T follicular helper cell (primary cell): ENCODE results near the gene CELF4.

ENCODE experiments used
- DNase-seq: peaks from one replicate; pipeline ENCODE4 v3.0.0-alpha.2; 2020; ENCODE audit warnings: low read depth

The CELF4 gene

GRCh38 chr18:37524139-37524497, 41.5 kb downstream of the CELF4 start:
- DNase-seq: no peak

- no peak for DNase-seq
Measured at GRCh38 chr18:37521510-37522465, 43.8 kb downstream of the CELF4 start.

- DNase-seq: no peak
Measured at GRCh38 chr18:37520508-37520907, 45.1 kb downstream of the CELF4 start.

GRCh38 chr18:37519510-37520135, 46.0 kb downstream of the CELF4 start:
- no peak for DNase-seq

- DNase-seq: no peak
Measured at GRCh38 chr18:37516361-37516853, 49.2 kb downstream of the CELF4 start.

- no peak for DNase-seq
Measured at GRCh38 chr18:37514953-37515352, 50.6 kb downstream of the CELF4 start.

GRCh38 chr18:37512400-37512799, 53.2 kb downstream of the CELF4 start:
- no peak for DNase-seq

- DNase-seq: no peak
Measured at GRCh38 chr18:37511721-37512298, 53.8 kb downstream of the CELF4 start.

GRCh38 chr18:37509600-37509999, 56.0 kb downstream of the CELF4 start:
- no peak for DNase-seq

- DNase-seq: no peak
Measured at GRCh38 chr18:37508207-37508606, 57.4 kb downstream of the CELF4 start.

- no peak for DNase-seq
Measured at GRCh38 chr18:37507239-37507638, 58.4 kb downstream of the CELF4 start.

- no peak for DNase-seq
Measured at GRCh38 chr18:37506001-37506400, 59.6 kb downstream of the CELF4 start.

GRCh38 chr18:37505321-37505720, 60.3 kb downstream of the CELF4 start:
- DNase-seq: no peak

- DNase-seq: no peak
Measured at GRCh38 chr18:37502601-37503000, 63.0 kb downstream of the CELF4 start.

- no peak for DNase-seq
Measured at GRCh38 chr18:37502036-37502435, 63.6 kb downstream of the CELF4 start.

- no peak for DNase-seq
Measured at GRCh38 chr18:37501136-37501535, 64.5 kb downstream of the CELF4 start.

- no peak for DNase-seq
Measured at GRCh38 chr18:37499913-37500312, 65.7 kb downstream of the CELF4 start.

- no peak for DNase-seq
Measured at GRCh38 chr18:37499044-37499443, 66.6 kb downstream of the CELF4 start.

- no peak for DNase-seq
Measured at GRCh38 chr18:37497853-37498518, 67.6 kb downstream of the CELF4 start.

- DNase-seq: no peak
Measured at GRCh38 chr18:37496568-37496967, 69.0 kb downstream of the CELF4 start.

- DNase-seq: no peak
Measured at GRCh38 chr18:37495354-37495753, 70.2 kb downstream of the CELF4 start.

GRCh38 chr18:37494406-37494805, 71.2 kb downstream of the CELF4 start:
- no peak for DNase-seq
